RWPE2 (cell line): ENCODE data around the gene RSU1.

Experiments used
- ATAC-seq: fragments of 200-7000 bp; cut with Tn5 transposase; 3 replicates; pipeline ENCODE4 v1.9.1; 2021; ENCODE audit warnings: low read depth
- DNase-seq: peaks from one replicate; pipeline ENCODE4 v3.0.0-alpha.2; 2020; ENCODE audit warnings: low spot score
- H3K27ac ChIP-seq: fragments of 450-650 bp; 2 replicates; pipeline ENCODE4 v1.5.1; 2017; ENCODE audit warnings: mild to moderate bottlenecking; ENCODE audit not compliant: poor library complexity, severe bottlenecking
- H3K27me3 ChIP-seq: fragments of 250-450 bp; sonication (Bioruptor Pico); 2 replicates; pipeline ENCODE4 v1.5.1; 2021; ENCODE audit warnings: mild to moderate bottlenecking, moderate library complexity; ENCODE audit not compliant: insufficient read depth, poor library complexity, severe bottlenecking
- H3K36me3 ChIP-seq: fragments of 250-450 bp; sonication (Bioruptor Pico); 2 replicates; pipeline ENCODE4 v1.5.1; 2020; ENCODE audit warnings: low read depth, mild to moderate bottlenecking, moderate library complexity
- H3K4me1 ChIP-seq: fragments of 250-450 bp; sonication (Bioruptor Pico); 2 replicates; pipeline ENCODE4 v1.5.1; 2021; ENCODE audit warnings: mild to moderate bottlenecking, moderate library complexity; ENCODE audit not compliant: insufficient read depth, poor library complexity, severe bottlenecking
- H3K4me3 ChIP-seq: fragments of 250-450 bp; sonication (Bioruptor Pico); 2 replicates; pipeline ENCODE4 v1.5.1; 2021; ENCODE audit warnings: mild to moderate bottlenecking, moderate library complexity; ENCODE audit not compliant: severe bottlenecking
- H3K9me3 ChIP-seq: fragments of 250-450 bp; sonication (Bioruptor Pico); 2 replicates; pipeline ENCODE4 v1.5.1; 2021; ENCODE audit warnings: mild to moderate bottlenecking, moderate library complexity; ENCODE audit not compliant: severe bottlenecking
- CTCF ChIP-seq: fragments of 450-650 bp; IDR thresholded peaks from one replicate; pipeline ENCODE4 v1.5.1; 2017; ENCODE audit warnings: mild to moderate bottlenecking, moderate library complexity; ENCODE audit not compliant: poor library complexity, severe bottlenecking

The RSU1 gene

GRCh38 chr10:16822726-16823360 is 5.6 kb upstream of the RSU1 start:
- H3K36me3 ChIP-seq = no peaks in the 10 kb centered on the region
- DNase-seq = no peak
- no peak overlapping the region for H3K4me3 ChIP-seq
- no peak for TF ChIP-seq CTCF
- H3K27ac ChIP-seq = no peak overlapping the region
- H3K9me3 ChIP-seq = no peaks in the 10 kb centered on the region
- H3K4me1 ChIP-seq = peaks cover 6% of the 10 kb centered on the region
- no peak for ATAC-seq
- no peaks in the 10 kb centered on the region for H3K27me3 ChIP-seq

GRCh38 chr10:16822027-16822426 is 4.8 kb upstream of the RSU1 start:
- DNase-seq (no peak), ATAC-seq (no peak)
- no peaks in the 10 kb centered on the region for H3K36me3 ChIP-seq
- H3K27me3 ChIP-seq = no peaks in the 10 kb centered on the region
- H3K27ac ChIP-seq = no peak overlapping the region
- H3K9me3 ChIP-seq = no peaks in the 10 kb centered on the region
- no peak for TF ChIP-seq CTCF
- no peak overlapping the region for H3K4me3 ChIP-seq
- H3K4me1 ChIP-seq = peaks cover 6% of the 10 kb centered on the region

- DNase-seq (no peak), ATAC-seq (no peak)
- no peak for TF ChIP-seq CTCF
- no peaks in the 10 kb centered on the region for H3K9me3 ChIP-seq
- H3K27ac ChIP-seq = no peak overlapping the region
- no peak overlapping the region for H3K4me3 ChIP-seq
- no peaks in the 10 kb centered on the region for H3K27me3 ChIP-seq
- H3K4me1 ChIP-seq = peaks cover 11% of the 10 kb centered on the region
- no peaks in the 10 kb centered on the region for H3K36me3 ChIP-seq
Observed at GRCh38 chr10:16820421-16820820, 3.2 kb upstream of the RSU1 start.

GRCh38 chr10:16820018-16820417 is 2.8 kb upstream of the RSU1 start:
- no peak for DNase-seq
- Histone ChIP-seq H3K9me3 (no peaks in the 10 kb centered on the region), H3K27me3 (no peaks in the 10 kb centered on the region), H3K27ac (no peak overlapping the region), H3K36me3 (no peaks in the 10 kb centered on the region), H3K4me1 (peaks cover 11% of the 10 kb centered on the region), H3K4me3 (no peak overlapping the region)
- no peak for TF ChIP-seq CTCF
- no peak for ATAC-seq

- TF ChIP-seq CTCF = no peak
- no peak overlapping the region for H3K4me3 ChIP-seq
- ATAC-seq = no peak
Observed at GRCh38 chr10:16819436-16819835, 2.2 kb upstream of the RSU1 start.

More at GRCh38 chr10:16819436-16819835, 2.2 kb upstream of the RSU1 start:
- Histone ChIP-seq H3K36me3 (no peaks in the 10 kb centered on the region), H3K27ac (no peak overlapping the region), H3K27me3 (no peaks in the 10 kb centered on the region), H3K4me1 (peaks cover 11% of the 10 kb centered on the region), H3K9me3 (no peaks in the 10 kb centered on the region)
- DNase-seq = no peak
